PFSK-1 (cell line): ENCODE measurements around the gene KCNMA1.

Source experiments
- FOXP2 ChIP-seq: optimal IDR thresholded peaks from 2 replicates; pipeline ENCODE3; 2011; ENCODE audit warnings: borderline replicate concordance, control low read depth, inconsistent platforms; ENCODE audit not compliant: insufficient read depth; ENCODE audit errors: extremely low read length, extremely low read depth
- POLR2AphosphoS5 ChIP-seq: IDR thresholded peaks from 2 replicates; pipeline ENCODE4 v1.6.1; 2012; ENCODE audit warnings: low read depth, mild to moderate bottlenecking, control low read depth, low read length, moderate library complexity
- REST ChIP-seq, 2 experiments: IDR thresholded peaks; 2 replicates each; pipeline versions ENCODE4 v1.6.1 to v1.8.0; 2011 to 2012; ENCODE audit warnings: low read depth in 2 of 2, low read length in 2 of 2, control low read depth in 1 of 2, inconsistent platforms in 1 of 2, mild to moderate bottlenecking in 1 of 2, moderate library complexity in 1 of 2; ENCODE audit not compliant: insufficient read depth in 1 of 2
- SIN3A ChIP-seq: IDR thresholded peaks from 2 replicates; pipeline ENCODE4 v1.6.1; 2012; ENCODE audit warnings: mild to moderate bottlenecking, low read length, moderate library complexity, borderline replicate concordance; ENCODE audit not compliant: insufficient read depth
- TAF1 ChIP-seq: IDR thresholded peaks from 2 replicates; pipeline ENCODE4 v1.6.1; 2012; ENCODE audit warnings: low read length, control low read depth, borderline replicate concordance; ENCODE audit not compliant: insufficient read depth

- TF ChIP-seq TAF1 (no peak), POLR2AphosphoS5 (no peak), REST (IDR thresholded peaks at IDR 0.05; ENCODE audit: insufficient read depth in 1 of 2, low read depth in 2 of 2, low read length in 2 of 2) (no peak), SIN3A (no peak), FOXP2 (no peak)
These were observed 516.8 kb downstream of the KCNMA1 start for GRCh38 chr10:77120666-77121376.
